CD4-positive, alpha-beta T cell (primary cell): ENCODE measurements around the gene RIPOR3. TPM values are rescaled to one million over a fixed set of nuclear protein-coding genes. Genes with fewer than 3 reads are reported as not detected.

Experiments used
- ATAC-seq: fragments of 200-7000 bp; cut with Tn5 transposase; one replicate; pipeline ENCODE4 v1.10.0; 2022; ENCODE audit warnings: mild to moderate bottlenecking; ENCODE audit not compliant: poor library complexity
- CTCF ChIA-PET: fragments of 350-600 bp; sonication (Branson Sonifier 250); formaldehyde crosslinking; loops from one replicate; lab custom pipeline; 2021; ENCODE audit warnings: antibody characterized with exemption, inconsistent platforms; lab: Charles Lee
- POLR2A ChIA-PET: fragments of 350-600 bp; sonication (Branson Sonifier 250); formaldehyde crosslinking; loops from one replicate; lab custom pipeline; 2021; ENCODE audit warnings: antibody characterized with exemption, inconsistent platforms; lab: Charles Lee
- DNase-seq, 14 experiments: peaks; one replicate each; pipeline ENCODE4 v3.0.0-alpha.2; 2013 to 2020; ENCODE audit warnings: mixed read lengths in 2 of 14
- H3K27ac ChIP-seq, 2 donors: one replicate each; pipeline versions ENCODE4 v1.5.1 to v1.7.0; 2013; ENCODE audit warnings: low read length in 2 of 2, low read depth in 1 of 2, mild to moderate bottlenecking in 1 of 2
- H3K27me3 ChIP-seq, 2 experiments: 1 replicate in 1 of 2; 2 replicates in 1 of 2; pipeline versions ENCODE4 v1.6.1 to v1.7.0; 2013; ENCODE audit warnings: low read length in 2 of 2, control low read depth in 1 of 2, mild to moderate bottlenecking in 1 of 2, moderate library complexity in 1 of 2; ENCODE audit not compliant: insufficient read depth in 2 of 2, control insufficient read depth in 1 of 2
- H3K36me3 ChIP-seq: one replicate; pipeline ENCODE4 v1.6.1; 2013; ENCODE audit warnings: low read length, control low read depth; ENCODE audit not compliant: insufficient read depth
- H3K4me1 ChIP-seq: one replicate; pipeline ENCODE4 v1.6.1; 2013; ENCODE audit warnings: low read length, control low read depth; ENCODE audit not compliant: insufficient read depth
- H3K4me3 ChIP-seq: one replicate; pipeline ENCODE4 v1.5.1; 2013; ENCODE audit warnings: mild to moderate bottlenecking, low read length, moderate library complexity
- H3K9me3 ChIP-seq, 2 experiments: 1 replicate in 1 of 2; 2 replicates in 1 of 2; pipeline versions ENCODE4 v1.6.1 to v1.7.0; 2013; ENCODE audit warnings: low read length in 2 of 2, mild to moderate bottlenecking in 2 of 2, control low read depth in 1 of 2, moderate library complexity in 1 of 2; ENCODE audit not compliant: control insufficient read depth in 1 of 2, insufficient read depth in 1 of 2
- H3K27ac Mint-ChIP-seq: one replicate; pipeline ENCODE4 v1.8.0; 2020; ENCODE audit warnings: mixed read lengths
- H3K27me3 Mint-ChIP-seq: one replicate; pipeline ENCODE4 v1.8.0; 2021; ENCODE audit warnings: mixed read lengths
- H3K36me3 Mint-ChIP-seq: one replicate; pipeline ENCODE4 v1.8.0; 2021; ENCODE audit warnings: low read depth, mixed read lengths
- H3K4me1 Mint-ChIP-seq: one replicate; pipeline ENCODE4 v1.8.0; 2021; ENCODE audit warnings: low read depth, mixed read lengths
- H3K4me3 Mint-ChIP-seq: one replicate; pipeline ENCODE4 v1.8.0; 2020; ENCODE audit warnings: mild to moderate bottlenecking, mixed read lengths
- H3K9me3 Mint-ChIP-seq: one replicate; pipeline ENCODE4 v1.8.0; 2020; ENCODE audit warnings: mixed read lengths
- CTCF ChIP-seq: fragments of 200-600 bp; IDR thresholded peaks from one replicate; pipeline ENCODE4 v1.8.0; 2022; ENCODE audit warnings: antibody characterized with exemption, mild to moderate bottlenecking
- intact Hi-C, 2 experiments: fragments of 100-400 bp; cut with DNase I in 1 of 2; cut with micrococcal nuclease in 1 of 2; formaldehyde crosslinking; loops; one replicate each; pipeline versions ENCODE4 v1.15.1 to v1.9.0; 2023 to 2025; cut with DNase I, micrococcal nuclease
- microRNA-seq: library from miRNA; unstranded; fragments of <30 nt; microRNA quantifications from one replicate; pipeline ENCODE4 v1.2.0, GENCODE V29; 2021; ENCODE audit warnings: borderline microRNAs expressed, borderline replicate concordance
- total RNA-seq, 174 experiments: library from RNA in 2 of 174; stranded (reverse) in 2 of 174; gene quantifications; one replicate each; pipeline ENCODE4 v1.2.3 and lab custom pipeline; 2021 to 2026

RIPOR3 gene
- total RNA-seq, 2 experiments from 2014 or later: not detected

- H3K27me3 ChIP-seq: no peaks in the 10 kb centered on the region
- no peak for ATAC-seq
- H3K27ac ChIP-seq: no peak overlapping the region
- Mint-ChIP-seq H3K9me3 (no peaks in the 10 kb centered on the region), H3K27me3 (no peaks in the 10 kb centered on the region), H3K36me3 (peaks cover 68% of the 10 kb centered on the region), H3K27ac (no peak overlapping the region), H3K4me1 (peaks cover 81% of the 10 kb centered on the region), H3K4me3 (no peak overlapping the region)
- no peak for TF ChIP-seq CTCF
- H3K9me3 ChIP-seq: no peaks in the 10 kb centered on the region
- ChIA-PET POLR2A (interaction anchor here (0.6 to 1.9 kb wide), 3 partner anchors 16 to 55 kb away, joined by 3 to 6 read pairs (median 5); no protein-coding TSS in a partner anchor), CTCF (interaction anchor here (0.7 to 2.2 kb wide), 6 partner anchors 9 to 256 kb away, joined by 3 to 6 read pairs (median 4); no protein-coding TSS in a partner anchor)
- peaks cover 40% of the 10 kb centered on the region for H3K4me1 ChIP-seq
- DNase-seq: no peak
- intact Hi-C loops: no loop called here
- H3K36me3 ChIP-seq: peaks cover 21% of the 10 kb centered on the region
- H3K4me3 ChIP-seq: no peak overlapping the region
Observed at GRCh38 chr20:50538276-50538675, 153.1 kb downstream of the RIPOR3 start.

- TF ChIP-seq CTCF: no peak
- Mint-ChIP-seq H3K27me3 (no peaks in the 10 kb centered on the region), H3K36me3 (peaks cover 68% of the 10 kb centered on the region), H3K9me3 (no peaks in the 10 kb centered on the region), H3K27ac (no peak overlapping the region), H3K4me1 (peaks cover 81% of the 10 kb centered on the region), H3K4me3 (no peak overlapping the region)
- DNase-seq (no peak), ATAC-seq (no peak)
- no peaks in the 10 kb centered on the region for H3K9me3 ChIP-seq
- intact Hi-C loops: no loop called here
- H3K4me1 ChIP-seq: peaks cover 42% of the 10 kb centered on the region
- ChIA-PET POLR2A (interaction anchor here (0.6 to 1.9 kb wide), 3 partner anchors 16 to 54 kb away, joined by 3 to 6 read pairs (median 5); no protein-coding TSS in a partner anchor), CTCF (interaction anchor here (1.1 to 2.2 kb wide), 6 partner anchors 9 to 257 kb away, joined by 3 to 6 read pairs (median 4); no protein-coding TSS in a partner anchor)
- no peak overlapping the region for H3K4me3 ChIP-seq
- no peak overlapping the region for H3K27ac ChIP-seq
- no peaks in the 10 kb centered on the region for H3K27me3 ChIP-seq
- peaks cover 21% of the 10 kb centered on the region for H3K36me3 ChIP-seq
Observed at GRCh38 chr20:50537546-50538201, 153.7 kb downstream of the RIPOR3 start.

- Mint-ChIP-seq H3K27me3 (no peaks in the 10 kb centered on the region), H3K36me3 (peaks cover 55% of the 10 kb centered on the region), H3K4me1 (peaks cover 80% of the 10 kb centered on the region), H3K9me3 (no peaks in the 10 kb centered on the region), H3K27ac (peak overlapping the region; percentile 20), H3K4me3 (no peak overlapping the region)
- ChIA-PET CTCF (no interaction called here), POLR2A (interaction anchor here (1.1 kb wide), 1 partner anchor 13 kb away, joined by 3 read pairs; no protein-coding TSS in a partner anchor)
- ATAC-seq (no peak), DNase-seq (no peak)
- Histone ChIP-seq H3K9me3 (no peaks in the 10 kb centered on the region), H3K4me3 (no peak overlapping the region), H3K27me3 (no peaks in the 10 kb centered on the region), H3K27ac (no peak overlapping the region), H3K4me1 (peaks cover 46% of the 10 kb centered on the region), H3K36me3 (peaks cover 21% of the 10 kb centered on the region)
- TF ChIP-seq CTCF: no peak
- intact Hi-C loops: no loop called here
Observed at GRCh38 chr20:50536333-50536732, 155.0 kb downstream of the RIPOR3 start.

Small RNA genes within 50 kb of the gene (microRNA-seq; reads per million reads assigned to microRNA genes)
- gene MIR1302-5: not detected
- not detected for gene MIR645

Other genes starting within 250 kb of the RIPOR3 start
- 10 to 100 TPM; 82.3 to 82.8 TPM for gene PTPN1, start 181.2 kb downstream of the RIPOR3 start, total RNA-seq
- gene PARD6B, start 40.0 kb upstream of the RIPOR3 start, total RNA-seq: 1 to 10 TPM; 5.6 to 8.2 TPM
- gene BCAS4, start 103.5 kb upstream of the RIPOR3 start, total RNA-seq: 10 to 100 TPM; 19.0 to 20.9 TPM
- gene ADNP, start 239.9 kb upstream of the RIPOR3 start, total RNA-seq: 10 to 100 TPM; 41.9 to 47.1 TPM